ENCODE data around the gene PPP1R1B.
A peak's percentile ranks its signal among the peaks of the same experiment; 100 is the strongest.

PPP1R1B gene

DNA sequence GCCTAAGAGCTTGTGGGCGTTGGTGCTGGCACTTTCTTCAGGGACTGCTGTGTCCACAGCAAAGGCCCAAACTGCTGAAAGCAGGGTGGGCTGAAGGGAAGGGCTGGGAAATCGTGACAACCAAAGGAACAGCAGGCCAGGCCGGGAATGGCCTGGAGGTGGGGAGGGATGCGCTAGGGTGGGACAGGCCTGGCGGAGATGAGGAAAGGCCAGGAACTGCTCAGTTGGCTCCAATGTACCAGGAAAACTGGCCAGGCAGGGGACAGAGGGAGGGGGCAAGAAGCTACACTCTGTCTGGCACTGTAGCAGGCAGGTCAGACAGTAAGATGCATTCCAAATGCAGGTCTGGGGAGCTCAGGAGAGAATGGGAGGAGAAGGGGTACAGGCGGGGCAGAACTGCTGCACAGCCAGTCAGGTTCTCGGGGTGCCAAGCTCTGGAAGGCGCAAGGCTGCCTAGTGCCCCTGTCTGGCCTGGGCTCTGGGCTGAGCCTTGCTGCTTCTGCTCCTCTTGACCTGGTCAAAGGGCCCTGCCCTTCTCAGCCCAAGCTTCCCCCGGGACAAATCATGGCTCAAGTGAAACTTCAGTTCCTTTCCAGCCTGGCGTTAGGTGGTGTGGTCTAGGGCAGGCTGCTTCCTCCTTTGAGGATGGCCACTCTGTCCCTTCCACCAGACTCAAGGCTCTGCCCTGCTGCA is 48.8 kb downstream of the PPP1R1B start:
- peak; percentile 62 for FAIRE-seq
- no peak for DNase-seq (ENCODE audit: extremely low spot score, insufficient read length, low read depth)

DNA sequence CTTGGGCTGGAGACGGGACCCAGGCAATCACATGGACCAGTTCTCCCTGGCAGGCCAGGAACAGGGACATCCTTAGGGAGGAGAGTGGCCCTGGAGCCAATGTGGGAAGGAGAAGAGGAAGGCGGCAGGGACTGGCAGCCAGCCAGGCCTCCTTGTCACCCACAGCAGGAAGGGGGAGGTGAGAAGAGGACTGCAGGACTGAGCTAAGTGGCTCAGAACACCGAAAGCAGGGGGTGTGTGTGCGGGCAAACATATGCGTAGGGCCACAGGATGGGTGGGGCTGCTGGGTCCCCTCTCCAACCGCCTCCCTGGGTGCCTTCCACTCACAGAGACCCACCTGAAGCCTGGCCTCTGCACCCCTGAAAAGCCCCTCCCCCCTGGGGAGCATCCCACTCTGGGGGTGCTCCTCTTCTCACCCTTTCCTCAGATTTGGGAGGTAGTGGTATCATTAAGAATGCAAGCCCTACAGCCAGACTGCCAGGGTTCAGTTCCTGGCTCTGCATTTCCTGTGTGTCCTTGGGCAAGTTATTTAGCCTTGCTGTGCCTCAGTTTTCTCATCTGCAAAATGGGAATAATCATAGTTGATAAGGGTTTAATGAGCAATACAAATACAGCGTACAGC is 49.6 kb downstream of the PPP1R1B start:
- peak; percentile 90 for FAIRE-seq

DNA sequence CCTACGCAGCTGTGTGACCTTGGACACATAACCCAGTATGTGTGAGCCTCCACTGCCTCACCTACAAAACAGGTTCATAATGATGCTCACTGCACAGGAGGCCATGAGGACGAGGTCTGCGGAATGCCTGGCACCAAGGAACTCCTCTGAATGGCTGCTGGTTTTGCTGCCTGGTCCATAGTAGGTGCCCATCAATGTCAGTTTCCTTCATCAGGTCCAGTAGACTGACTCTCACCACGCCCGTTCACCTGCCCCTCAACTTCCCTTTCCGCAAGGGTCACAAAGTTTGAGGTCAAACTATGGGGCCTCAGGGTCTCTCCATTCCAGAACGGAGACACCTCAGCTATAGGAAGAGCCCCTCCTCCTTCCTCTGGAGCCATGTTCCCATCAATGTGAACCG is 50.3 kb downstream of the PPP1R1B start:
- FAIRE-seq (no peak), DNase-seq (ENCODE audit: extremely low spot score, insufficient read length, low read depth) (no peak)

More for the DNA sequence above, 49.6 kb downstream of the PPP1R1B start:
- peak; percentile 46 for DNase-seq (ENCODE audit: extremely low spot score, insufficient read length, low read depth)

DNA sequence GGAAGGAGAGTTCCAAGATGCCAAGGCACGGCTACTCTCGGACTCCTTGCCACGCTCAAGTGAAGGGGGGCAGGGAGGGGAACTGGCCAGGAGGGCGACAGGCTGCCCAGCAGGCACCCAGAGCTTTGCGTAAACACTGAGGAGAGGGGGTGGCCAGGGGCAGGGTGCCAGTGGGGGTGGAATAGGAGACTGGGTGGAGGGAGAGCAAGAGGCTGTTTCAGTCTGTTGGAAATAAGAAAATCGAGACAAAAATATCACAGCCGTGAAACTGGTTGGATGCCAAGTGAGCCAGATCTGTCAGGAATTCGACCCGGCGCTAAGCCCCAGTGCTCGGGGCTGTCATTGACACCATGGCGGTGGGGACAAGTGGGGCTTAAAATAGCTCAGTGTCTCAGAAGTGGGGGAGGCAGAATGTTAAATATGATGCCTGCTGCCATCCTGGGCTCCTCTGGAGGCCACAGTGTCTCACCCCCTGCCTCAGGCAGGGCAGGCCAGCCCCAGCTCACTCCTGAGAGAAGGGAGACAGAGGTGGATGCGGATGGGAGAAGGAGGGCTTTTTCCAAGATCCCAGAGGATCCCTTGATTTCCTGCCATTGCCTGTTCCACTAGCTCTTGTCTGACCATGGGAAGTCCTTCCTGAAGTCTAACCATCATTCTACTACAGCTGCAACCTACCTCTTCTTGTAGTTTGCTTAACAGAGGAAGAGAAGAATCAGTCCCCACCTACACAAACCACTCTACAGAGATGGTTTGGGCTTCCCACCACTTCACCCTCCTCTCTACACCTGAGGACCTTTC is 51.0 kb downstream of the PPP1R1B start:
- DNase-seq (ENCODE audit: extremely low spot score, insufficient read length, low read depth) (no peak), FAIRE-seq (no peak)

- FAIRE-seq, result no peak
- DNase-seq (ENCODE audit: extremely low spot score, insufficient read length, low read depth), result no peak
Measured at GRCh38 chr17:39678340-39679116, 51.8 kb downstream of the PPP1R1B start.

- no peak for DNase-seq (ENCODE audit: extremely low spot score, insufficient read length, low read depth)
- peak; percentile 71 for FAIRE-seq
Measured at GRCh38 chr17:39679521-39680192, 52.9 kb downstream of the PPP1R1B start.

DNA sequence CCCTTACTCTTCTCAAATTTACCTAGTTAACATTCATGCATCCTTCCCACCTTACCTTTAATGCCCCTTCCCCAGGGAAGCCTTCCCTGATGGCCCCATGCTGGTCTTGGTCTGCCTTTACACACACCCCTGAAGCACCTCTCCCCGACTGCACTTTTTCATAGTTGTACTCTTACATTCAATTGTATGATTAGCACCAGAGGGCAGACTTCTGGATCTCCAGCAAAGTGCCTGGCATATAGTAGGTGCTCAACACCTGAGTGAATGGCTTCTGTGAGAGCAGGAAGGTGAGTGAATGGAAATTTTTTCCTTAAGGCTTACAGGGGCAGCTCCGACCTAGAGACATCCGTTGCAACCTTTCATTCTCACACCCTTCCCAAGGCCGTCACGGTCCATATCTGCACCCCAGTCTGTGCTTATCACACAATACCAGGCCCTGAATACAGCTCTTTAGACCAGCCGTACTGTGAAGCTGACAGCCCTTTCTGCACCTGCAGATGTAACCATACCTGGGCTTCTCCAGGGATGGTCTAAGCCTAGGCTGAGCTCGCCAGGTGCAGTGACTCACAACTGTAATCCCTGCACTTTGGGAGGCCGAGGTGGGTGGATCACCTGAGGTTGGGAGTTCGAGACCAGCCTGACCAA is 56.7 kb downstream of the PPP1R1B start:
- FAIRE-seq, result no peak

GRCh38 chr17:39684369-39685192 is 57.8 kb downstream of the PPP1R1B start:
- FAIRE-seq, result no peak
- DNase-seq (ENCODE audit: extremely low spot score, insufficient read length, low read depth), result no peak

More for the DNA sequence above, 56.7 kb downstream of the PPP1R1B start:
- DNase-seq (ENCODE audit: extremely low spot score, insufficient read length, low read depth), result no peak

Measured in GM18507 (cell line).